Liver (tissue), 3 donors: ENCODE measurements around the gene CACTIN.

Experiments used
- ATF3 ChIP-seq: IDR thresholded peaks from 2 replicates; pipeline ENCODE4 v1.6.1; 2016; ENCODE audit warnings: antibody characterized with exemption
- CTCF ChIP-seq: fragments of 150-350 bp; IDR thresholded peaks from 2 replicates; pipeline ENCODE4 v1.5.1; 2017; ENCODE audit warnings: improper control_type of control experiment, low read depth, low read length; ENCODE audit not compliant: missing input control
- GABPA ChIP-seq, 2 donors: IDR thresholded peaks in 1 of 2; conservative IDR thresholded peaks in 1 of 2; 2 replicates each; pipeline ENCODE4 v1.6.1; 2016; ENCODE audit warnings: antibody characterized with exemption in 2 of 2, mild to moderate bottlenecking in 1 of 2, moderate library complexity in 1 of 2
- JUND ChIP-seq, 2 donors: IDR thresholded peaks; 2 replicates each; pipeline ENCODE4 v1.6.1; 2016; ENCODE audit warnings: antibody characterized with exemption in 2 of 2
- MAX ChIP-seq: IDR thresholded peaks from 2 replicates; pipeline ENCODE4 v1.6.1; 2016; ENCODE audit warnings: antibody characterized with exemption
- RAD21 ChIP-seq, 2 donors: IDR thresholded peaks; 2 replicates each; pipeline ENCODE4 v1.6.1; 2016; ENCODE audit warnings: antibody characterized with exemption in 2 of 2, mild to moderate bottlenecking in 2 of 2
- REST ChIP-seq: IDR thresholded peaks from 2 replicates; pipeline ENCODE4 v1.6.1; 2016; ENCODE audit warnings: antibody characterized with exemption, mild to moderate bottlenecking
- RXRA ChIP-seq, 2 donors: IDR thresholded peaks; 2 replicates each; pipeline ENCODE4 v1.6.1; 2017 to 2018; ENCODE audit warnings: antibody characterized with exemption in 2 of 2, mild to moderate bottlenecking in 1 of 2
- TAF1 ChIP-seq: conservative IDR thresholded peaks from 2 replicates; pipeline ENCODE4 v1.6.1; 2016; ENCODE audit warnings: antibody characterized with exemption, mild to moderate bottlenecking
- YY1 ChIP-seq: IDR thresholded peaks from 2 replicates; pipeline ENCODE4 v1.6.1; 2016; ENCODE audit warnings: antibody characterized with exemption, mild to moderate bottlenecking
- donor health status: healthy.
- donor health status: healthy.

GRCh38 chr19:3655402-3656072 is 28.9 kb upstream of the CACTIN start:
- TF ChIP-seq TAF1 (no peak), REST (no peak), JUND (IDR thresholded peaks at IDR 0.05) (no peak), CTCF (no peak), RAD21 (IDR thresholded peaks at IDR 0.05) (no peak), YY1 (no peak), ATF3 (no peak), MAX (no peak), RXRA (IDR thresholded peaks at IDR 0.05) (no peak), GABPA (IDR thresholded peaks at IDR 0.05 in 1 of 2, conservative IDR thresholded peaks at IDR 0.05 in 1 of 2) (no peak)
